Stimulated activated CD8-positive, alpha-beta memory T cell treated with anti-CD3 and anti-CD28 coated beads, Interleukin-12 subunit alpha, Interleukin-12 subunit beta, amount 100 ng/mL, for 4 hours (primary cell): ENCODE results near the gene SLC22A17.
"Not testable (repeated sequence)": the region's sequence is repeated elsewhere in the genome, so short reads cannot be mapped to it uniquely, and the experiment has no call there.

Experiments
- DNase-seq: peaks from one replicate; pipeline ENCODE4 v3.0.0-alpha.2; 2020; ENCODE audit warnings: low read depth

Gene SLC22A17

DNA sequence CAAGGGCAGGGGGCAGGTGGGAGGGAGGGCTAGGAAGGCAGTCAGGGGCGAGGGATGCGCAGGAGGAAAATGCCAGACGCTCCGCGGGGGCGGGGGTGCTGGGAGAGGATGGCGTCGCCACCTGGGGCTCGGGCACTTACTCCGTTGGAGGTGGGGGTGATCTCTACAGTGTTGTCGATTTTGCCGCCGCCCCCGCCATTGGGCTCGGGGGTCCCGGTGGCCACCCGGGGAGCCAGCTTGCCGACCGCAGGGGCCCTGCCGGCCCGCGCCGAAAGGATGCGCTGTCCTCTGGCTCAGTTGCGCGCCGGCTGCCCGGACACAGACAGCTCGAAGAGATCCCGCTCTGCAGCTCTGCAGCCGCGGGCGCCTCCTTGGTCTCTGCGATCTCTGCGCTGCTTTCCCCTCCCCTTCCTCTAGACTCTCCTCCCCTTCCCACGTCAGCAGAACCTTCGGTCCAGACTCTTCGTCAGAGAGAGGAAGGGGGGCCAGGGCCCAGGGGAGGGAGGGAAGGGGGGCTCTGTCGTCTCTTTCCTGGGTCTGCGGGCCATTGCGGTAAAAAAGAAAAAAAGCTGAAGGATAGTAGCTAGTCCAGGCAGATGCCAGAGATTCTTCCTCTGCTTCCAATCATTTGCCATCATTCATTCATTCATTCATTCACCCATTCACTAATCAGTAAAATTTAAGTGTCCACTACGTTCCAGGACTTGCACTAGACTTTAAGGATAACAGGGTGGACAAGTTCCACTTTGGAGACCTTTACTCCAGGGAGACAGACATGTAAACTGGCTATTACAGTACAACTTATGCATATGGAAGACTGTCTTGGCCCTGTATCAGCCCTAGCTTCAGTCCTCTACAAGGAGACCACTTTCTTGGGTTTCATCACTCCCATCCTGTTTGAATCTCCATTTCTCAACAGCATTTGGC, at the start of gene SLC22A17:
Gene SLC22A17, minus strand, starts transcription at position 382 of the 927 bp plus-strand sequence.
- peak; percentile 27 for DNase-seq

DNA sequence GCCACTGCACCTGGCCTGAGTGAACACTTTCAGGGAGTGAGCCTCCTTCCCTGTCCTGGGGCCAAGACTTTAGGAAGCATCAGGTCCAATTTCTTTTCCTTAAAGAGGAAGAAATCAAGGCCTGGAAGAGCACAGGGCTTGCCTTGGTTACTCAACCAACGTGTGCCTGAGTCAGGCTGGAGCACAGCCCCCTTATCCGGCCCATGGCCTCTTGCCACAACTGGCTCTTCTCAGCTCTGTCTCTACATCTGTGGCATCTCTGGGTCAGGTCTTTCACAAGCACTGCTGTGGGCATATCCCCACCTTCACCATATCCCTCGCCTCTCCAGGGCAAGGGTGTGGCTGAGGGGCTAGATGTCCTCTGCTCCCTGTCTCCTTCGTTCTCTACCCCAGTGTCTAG, 48.6 kb upstream of the SLC22A17 start:
- no peak for DNase-seq

DNA sequence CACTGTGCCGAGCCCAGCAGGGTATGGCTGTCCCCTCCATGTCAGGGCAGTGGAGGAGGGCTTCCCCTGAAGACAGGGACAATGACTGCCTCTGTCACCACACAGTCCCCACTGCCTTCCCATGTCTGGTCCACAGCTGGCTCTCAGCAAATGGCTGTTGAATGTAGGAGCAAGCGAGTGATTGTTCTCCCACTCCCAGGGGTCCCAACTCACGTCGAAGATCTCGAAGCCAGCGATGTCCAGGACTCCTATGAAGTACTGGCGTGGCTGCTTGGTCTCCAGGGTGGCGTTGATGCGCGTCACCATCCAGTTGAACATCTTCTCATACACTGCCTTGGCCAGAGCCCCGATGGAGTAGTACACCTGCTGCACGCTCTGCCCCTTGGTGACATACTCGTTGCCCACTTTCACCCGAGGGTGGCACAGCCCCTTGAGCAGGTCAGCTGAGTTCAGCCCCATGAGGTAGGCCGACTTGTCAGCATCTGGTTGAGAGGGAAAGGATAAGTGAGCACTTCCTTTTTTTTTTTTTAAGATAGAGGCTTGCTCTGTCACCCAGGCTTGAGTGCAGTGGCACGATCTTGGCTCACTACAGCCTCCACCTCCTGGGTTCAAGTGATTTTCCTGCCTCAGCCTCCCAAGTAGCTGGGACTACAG, 47.9 kb upstream of the SLC22A17 start:
- not testable (repeated sequence) for DNase-seq

DNA sequence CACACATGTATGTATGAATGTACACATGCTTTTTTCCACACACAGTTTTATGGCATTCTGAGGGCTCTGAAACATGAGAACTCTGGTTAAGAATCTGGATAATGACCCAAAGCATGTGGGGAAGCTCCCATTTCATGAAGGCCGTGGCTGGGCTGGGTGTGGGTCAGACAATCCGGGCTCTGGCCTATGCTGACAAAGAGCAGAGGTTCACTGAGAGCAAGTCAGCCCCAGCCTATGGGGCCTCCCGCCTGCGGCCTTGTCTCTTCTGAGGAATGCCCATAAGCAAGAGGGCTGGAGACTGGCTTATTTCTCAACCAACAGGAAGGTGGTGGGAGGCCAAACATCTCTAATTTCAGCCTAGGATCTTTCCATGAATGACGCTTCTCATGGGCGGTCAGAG, 46.9 kb upstream of the SLC22A17 start:
- no peak for DNase-seq

DNA sequence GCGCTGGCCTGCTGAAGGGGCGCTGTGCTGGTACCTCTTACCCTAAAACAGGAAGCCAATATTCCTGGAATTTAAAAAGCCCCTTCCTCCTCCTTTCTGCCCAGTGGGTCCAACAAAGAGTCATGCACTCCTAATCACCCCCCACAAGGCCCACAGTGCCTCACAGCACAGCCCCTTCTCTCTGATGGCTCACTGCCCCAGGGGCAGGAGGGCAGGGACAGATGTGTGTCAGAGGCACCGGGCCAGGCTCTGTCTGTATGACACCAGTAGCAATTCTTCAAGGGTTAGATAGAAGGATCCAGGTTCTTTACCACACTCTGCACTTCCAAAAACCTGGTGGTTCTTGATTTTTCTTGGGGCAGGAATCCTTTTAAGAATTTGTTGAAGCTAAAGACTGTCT, 46.4 kb upstream of the SLC22A17 start:
- no peak for DNase-seq

DNA sequence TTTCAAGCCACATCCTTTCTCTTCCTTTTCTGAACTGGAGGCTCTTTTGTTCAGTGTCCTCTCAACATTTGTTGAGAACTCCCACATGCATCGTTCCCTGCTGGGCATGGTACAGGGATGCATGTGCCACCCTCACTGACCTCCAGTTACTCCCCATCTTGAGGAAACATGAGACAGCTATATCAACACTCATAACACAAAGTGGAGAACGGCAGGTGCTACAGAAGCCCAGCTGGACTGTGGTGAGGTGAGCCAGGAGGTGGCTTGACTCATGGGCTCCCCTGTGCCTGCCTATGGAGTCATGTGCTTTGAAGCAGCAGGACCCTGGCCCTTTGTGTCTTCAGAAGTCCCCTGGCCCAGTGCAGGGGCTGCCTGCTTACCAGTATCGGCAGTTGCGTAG, 45.7 kb upstream of the SLC22A17 start:
- no peak for DNase-seq

DNA sequence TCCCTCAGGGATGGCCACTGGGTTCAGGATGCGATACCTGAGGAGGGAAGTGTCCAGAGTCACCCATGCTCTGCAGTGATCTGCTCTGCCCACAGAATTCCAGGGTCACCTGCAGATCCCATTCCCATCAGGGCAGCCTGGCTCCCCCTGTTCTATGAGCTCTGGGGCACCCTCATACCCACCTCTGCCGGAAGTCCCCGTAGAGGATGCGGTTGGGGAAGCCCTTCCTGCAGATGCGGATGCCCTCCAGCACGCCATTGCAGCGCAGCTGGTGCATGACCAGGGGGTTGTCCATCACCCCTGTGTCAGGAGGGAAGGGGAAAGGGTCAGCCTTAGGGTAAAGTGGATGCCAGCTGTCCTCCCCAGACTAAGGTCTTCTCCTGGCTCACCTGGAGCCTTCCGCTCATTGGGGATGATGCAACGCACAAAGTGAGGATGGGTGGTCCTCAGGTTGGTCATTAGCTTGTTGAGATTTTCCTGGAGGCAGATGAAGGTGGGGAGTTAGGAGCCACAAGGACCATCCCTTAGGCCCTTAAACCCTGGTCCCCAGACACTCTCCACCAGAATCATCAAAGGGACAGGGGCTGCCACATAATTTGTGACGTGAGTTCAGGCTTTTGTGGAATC, 44.2 kb upstream of the SLC22A17 start:
- DNase-seq: no peak

DNA sequence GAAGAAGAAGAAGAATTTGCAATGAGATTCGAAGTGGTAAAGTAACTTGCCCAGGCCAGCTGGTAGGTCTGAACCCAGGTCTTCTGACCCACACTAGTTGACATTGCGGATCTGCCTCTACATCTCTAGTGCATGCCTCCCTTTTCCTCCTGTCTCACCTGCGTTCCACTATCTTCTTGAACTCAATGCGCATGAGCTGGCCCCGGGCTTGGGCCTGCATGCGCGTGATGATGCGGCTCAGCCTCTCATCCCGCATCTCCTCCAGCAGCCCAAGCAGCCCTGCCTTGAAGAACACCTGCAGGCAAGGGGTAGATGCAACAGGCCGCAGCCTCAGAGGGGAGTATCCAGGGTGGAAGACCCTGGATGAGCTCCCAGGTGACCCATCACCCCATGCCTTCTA, 43.4 kb upstream of the SLC22A17 start:
- no peak for DNase-seq

DNA sequence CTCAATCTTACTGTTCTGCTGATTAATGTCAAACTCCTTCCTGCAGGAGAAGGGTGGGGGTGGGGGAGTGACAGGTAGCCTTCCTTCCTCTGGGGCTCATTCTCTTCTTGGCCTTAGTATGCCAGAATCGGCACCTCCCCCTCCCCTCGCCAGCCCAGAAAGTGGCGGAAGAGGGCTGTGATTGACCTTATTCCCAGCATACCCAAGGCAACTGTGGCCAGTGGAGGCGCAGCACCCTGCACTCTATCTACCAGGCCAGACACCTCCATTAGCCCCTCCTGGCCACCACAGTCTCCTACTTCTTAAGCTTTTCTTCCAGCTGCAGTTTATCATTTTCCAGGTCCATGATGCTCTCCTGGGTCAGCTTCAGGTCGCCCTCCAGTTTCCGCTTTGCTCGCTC, 39.9 kb upstream of the SLC22A17 start:
- no peak for DNase-seq

DNA sequence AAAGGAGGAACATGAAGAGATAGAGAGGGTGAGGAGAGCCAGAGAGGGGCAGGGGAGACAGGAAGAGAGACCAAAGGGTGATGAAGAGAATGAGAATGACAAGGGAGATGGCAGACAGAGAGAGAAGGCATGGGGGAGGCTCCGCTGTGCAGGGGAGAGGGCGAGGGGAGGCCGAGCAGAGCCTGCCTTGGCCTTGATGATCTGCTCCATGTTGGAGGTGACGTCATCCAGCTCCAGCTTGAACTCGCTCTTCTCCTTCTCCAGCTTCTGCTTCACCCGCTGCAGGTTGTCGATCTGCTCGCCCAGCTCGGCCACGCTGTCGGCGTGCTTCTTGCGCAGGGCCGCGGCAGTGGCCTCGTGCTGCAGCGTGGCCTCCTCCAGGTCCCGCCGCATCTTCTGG, 37.2 kb upstream of the SLC22A17 start:
- not testable (repeated sequence) for DNase-seq

DNA sequence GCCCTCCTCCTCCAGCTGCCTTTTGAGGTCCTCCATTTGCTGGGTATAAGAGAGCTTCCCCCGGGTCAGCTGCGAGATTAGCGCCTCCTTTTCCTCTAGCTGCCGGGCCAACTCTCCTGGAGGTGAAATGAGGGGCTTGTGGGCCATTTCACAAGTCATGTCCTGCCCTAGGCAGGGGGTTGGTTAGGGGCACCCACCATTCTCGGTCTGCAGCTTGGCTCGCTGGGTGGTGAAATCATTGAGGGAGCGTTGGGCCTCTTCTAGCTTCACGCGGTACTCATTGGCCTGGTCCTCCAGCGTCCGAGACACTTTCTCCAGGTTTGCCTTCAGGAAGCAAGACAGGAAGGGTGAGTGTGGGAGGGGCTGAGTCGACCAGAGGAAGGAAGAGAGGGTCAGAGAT, 36.7 kb upstream of the SLC22A17 start:
- no peak for DNase-seq

DNA sequence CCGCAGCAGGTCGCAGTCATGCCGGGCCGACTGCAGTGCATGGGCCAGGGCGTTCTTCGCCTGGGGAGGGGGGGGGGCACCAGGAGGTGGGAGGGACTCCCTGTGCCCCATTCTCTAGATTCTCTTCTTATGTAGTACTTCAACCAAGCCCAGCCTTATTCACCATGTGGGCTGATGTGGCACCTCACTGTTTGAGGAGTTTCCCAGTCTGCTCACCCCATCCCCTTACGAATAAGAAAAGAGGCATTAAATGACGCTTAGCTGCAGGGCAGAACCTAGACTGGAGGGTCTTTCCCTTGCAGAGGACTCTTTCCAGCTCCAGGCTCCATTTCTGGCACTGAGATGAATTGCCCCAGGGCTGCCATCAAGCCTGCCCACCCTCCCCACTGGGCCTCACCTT, 36.3 kb upstream of the SLC22A17 start:
- no peak for DNase-seq

DNA sequence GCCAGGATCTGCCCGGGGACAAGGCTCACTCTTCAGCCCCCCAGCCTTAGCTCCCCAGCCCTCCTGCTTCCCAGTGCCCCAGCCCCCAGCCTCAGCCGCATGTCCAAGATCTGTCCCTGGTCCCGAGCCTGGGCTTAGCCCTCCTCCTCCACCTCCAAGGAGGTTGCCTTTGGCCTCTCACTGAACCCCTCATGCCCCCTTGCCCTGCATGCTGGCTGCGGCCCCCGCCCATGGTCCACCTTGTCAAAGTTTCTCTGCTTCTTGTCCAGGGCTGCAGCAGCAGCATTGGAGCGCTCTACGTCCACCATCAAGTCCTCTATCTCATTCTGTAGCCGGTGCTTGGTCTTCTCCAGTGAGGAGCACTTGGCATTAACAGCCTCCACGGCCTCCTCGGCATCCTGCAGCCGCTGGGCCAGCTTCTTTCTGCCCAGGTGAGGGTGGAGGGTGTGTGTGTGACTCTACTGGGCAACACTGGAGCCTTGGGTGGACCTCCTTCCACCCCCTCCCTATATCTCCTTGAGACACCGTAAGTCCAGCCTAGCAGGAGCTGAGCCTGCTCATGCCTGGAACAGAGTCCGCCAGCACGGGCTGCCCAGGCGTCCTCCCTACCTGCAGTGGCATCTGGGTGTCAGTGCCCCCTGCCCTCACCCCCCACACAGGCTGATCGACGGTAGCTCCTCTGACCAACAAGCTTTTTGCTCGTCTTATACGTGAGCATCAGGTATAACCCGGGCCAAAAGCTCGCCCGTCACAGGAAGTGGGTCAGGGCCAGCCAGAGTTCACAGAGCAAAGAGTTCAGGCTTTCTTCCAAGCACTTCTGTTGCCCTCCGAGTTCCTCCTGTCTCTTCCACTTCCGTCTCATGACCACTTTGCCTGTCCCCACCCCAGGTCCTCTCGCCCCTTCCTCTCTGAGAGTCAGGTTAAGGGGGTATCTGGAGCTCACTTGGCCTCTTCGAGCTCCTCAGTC, 35.5 kb upstream of the SLC22A17 start:
- DNase-seq: no peak

DNA sequence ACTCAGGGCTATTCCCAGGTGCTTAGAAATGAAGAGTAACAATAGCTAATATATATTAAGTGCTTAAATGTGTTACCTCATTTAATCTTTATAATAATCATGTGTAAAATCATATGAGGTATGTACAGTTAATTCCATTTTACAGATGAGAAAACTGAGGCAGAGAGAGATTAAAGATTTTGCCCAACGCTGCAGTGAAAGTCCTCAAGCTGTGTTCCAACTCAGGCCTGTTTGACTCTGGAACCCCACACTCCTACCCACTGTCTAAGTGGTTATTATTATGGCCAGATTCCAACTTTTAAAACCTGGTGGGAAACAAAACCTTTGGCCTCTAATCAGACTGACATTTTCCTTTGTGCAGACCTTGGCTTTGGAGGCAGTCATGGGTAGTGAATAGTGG, 34.3 kb upstream of the SLC22A17 start:
- no peak for DNase-seq

DNA sequence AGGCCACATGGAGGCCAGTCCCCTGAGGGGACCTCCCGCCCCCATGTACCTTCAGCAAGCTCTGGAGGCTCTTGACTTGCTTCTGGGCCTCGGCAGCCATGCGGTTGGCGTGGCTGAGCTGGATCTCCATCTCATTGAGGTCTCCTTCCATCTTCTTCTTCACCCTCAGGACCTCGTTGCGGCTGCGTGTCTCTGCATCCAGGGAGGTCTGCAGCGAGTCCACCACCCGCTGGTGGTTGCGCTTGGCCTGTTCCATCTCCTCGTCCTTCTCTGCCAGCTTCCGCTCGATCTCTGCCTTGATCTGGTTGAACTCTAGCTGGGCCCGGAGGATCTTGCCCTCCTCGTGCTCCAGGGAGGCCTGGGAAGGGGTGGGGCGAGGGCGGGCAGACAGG, 33.6 kb upstream of the SLC22A17 start:
- DNase-seq: not testable (repeated sequence)

DNA sequence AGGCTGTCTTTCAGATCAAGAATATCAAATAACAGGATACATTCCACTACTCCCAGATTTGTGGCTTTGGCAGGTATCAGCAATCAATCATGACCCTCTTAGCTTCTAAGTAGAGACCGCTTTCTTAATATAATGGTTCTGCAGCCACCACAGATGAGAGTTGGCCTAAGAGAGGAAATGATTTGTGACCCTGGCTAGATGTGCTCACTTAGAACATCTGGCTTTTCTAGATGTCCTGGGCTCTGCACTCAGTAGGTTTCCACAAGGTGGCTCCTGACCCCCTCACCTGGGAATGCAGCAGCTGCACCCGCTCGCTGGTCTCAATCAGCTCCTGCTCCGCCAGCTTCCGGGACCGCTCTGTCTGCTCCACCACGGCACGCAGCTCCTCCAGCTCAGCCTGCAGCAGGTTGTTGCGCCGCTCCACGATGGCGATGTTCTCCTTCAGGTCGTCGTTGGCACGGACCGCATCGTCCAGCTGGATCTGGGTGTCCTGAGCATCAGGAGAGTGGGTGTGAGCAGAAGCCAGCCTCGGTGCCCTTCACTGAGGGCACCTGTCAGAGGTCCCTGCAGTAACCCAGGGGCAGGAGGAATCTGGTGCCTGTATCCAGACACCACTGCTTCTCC, 33.1 kb upstream of the SLC22A17 start:
- no peak for DNase-seq

DNA sequence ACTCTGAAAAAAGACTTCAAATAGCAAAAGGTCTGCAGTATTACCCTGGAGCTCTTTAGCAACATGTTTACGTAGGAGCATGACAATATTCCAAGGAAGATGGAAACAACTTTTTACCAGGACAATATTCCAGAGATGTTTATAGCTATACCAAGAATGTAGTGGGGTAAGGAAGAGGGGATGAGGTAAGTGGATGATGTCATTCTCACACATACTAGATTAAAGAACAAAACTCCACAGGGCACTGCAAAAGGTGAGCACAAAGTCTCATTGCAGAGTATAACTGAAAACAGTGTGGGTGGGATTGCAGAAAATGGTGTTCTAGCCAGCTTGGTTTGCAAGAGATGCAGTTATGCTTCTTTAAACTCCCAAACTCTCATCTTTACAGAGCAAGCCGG, 32.6 kb upstream of the SLC22A17 start:
- no peak for DNase-seq

DNA sequence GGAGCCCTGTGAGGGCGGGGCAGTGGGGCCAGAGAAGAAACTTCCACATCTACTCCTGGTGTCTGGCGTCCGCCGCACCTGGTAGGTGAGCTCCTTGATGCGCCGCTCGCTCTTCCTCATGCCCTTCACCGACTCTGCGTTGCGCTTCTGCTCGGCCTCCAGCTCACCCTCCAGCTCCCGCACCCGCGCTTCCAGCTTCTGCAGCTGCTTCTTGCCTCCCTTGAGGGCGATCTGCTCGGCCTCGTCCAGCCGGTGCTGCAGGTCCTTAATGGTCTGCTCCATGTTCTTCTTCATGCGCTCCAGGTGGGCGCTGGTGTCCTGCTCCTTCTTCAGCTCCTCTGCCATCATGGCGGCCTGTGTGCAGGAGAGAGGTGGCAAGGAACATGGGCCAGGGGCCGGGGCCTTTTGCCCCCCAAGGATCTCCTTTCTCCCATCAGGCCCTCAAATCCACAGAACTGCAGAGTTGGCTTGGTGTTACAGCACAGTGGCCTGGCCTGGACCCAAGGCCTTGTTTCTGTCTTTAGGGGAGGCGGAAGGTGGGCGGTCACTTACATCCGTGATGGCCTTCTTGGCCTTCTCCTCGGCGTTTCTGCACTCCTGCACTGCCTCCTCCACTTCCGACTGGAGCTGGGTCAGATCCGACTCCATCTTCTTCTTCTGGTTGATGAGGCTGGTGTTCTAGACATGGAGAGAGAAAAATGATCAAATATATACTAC, 31.8 kb upstream of the SLC22A17 start:
- DNase-seq: no peak

DNA sequence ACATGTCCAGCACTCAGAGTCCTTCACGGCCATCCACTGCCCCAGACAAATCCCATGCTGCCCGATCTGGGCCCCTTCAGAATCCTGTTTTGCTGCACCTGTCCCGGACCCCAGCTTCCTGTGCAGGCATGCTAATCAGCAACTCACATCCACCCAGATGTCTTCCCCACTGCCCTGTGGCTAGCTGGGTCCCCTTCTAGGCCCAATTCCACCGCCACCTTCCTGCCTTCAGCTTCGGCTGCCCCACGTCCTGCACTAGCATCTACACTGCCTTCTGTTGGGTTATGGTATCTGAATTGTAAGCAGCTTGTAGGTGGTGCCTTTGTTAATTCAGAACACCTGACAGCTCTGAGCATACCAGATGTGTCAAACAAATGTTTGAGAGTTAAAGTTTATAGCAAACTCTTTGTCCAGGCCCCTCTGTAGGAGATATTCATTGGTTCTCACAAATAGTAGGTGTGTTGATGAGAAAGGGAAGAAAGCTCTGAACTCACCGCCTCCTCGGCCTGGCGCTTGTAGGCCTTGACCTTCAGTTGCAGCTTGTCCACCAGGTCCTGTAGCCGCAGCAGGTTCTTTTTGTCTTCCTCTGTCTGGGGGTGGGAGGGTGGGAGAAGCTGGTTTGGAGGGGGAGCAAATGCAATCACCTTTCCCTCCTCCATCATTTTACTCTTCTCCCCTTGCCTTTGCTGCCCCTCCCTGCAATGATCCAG, 30.2 kb upstream of the SLC22A17 start:
- no peak for DNase-seq

DNA sequence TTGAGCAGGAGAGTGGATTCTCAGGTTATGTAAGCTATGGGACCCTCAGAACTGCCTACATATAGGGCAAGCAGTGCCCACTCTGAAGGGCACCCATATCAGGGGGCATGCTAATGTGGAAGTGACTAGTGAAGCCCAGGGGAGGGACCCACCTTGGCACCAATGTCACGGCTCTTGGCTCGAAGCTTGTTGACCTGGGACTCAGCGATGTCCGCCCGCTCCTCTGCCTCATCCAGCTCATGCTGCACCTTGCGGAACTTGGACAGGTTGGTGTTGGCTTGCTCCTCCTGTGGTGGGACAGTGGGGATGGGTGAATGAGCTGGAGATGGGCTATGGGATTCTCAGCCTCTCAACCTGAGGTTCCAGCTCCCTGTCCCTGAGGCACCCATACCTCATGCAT, 29.6 kb upstream of the SLC22A17 start:
- DNase-seq: no peak
